HG03025 (cell line): ENCODE data around the gene FGR.

Experiments
- ATAC-seq: cut with Tn5 transposase; IDR thresholded peaks from one replicate; pipeline ENCODE4 v1.9.1; 2021; ENCODE audit warnings: mild to moderate bottlenecking, moderate library complexity; ENCODE audit not compliant: unreplicated experiment, low FRiP score

FGR gene

DNA sequence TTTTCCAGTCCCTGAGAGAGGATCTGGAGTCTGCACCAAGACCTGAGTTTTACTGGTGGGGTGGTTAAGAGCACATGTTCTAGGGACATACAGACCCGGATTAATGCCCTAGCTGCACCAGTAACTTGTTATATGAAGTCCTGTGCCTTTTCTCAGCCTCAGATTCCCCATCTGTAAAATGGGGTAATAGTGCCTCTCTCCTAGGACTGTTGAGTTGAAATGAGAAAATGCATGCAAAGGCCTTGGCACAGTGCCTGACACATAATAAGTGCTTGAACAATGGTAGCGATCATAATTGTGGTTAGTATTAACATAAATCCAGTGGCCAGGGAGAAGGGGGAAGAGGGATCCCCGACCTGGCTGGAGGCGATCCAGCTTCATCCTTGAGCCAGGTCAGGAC is 43.4 kb downstream of the FGR start:
- ATAC-seq = no peak

DNA sequence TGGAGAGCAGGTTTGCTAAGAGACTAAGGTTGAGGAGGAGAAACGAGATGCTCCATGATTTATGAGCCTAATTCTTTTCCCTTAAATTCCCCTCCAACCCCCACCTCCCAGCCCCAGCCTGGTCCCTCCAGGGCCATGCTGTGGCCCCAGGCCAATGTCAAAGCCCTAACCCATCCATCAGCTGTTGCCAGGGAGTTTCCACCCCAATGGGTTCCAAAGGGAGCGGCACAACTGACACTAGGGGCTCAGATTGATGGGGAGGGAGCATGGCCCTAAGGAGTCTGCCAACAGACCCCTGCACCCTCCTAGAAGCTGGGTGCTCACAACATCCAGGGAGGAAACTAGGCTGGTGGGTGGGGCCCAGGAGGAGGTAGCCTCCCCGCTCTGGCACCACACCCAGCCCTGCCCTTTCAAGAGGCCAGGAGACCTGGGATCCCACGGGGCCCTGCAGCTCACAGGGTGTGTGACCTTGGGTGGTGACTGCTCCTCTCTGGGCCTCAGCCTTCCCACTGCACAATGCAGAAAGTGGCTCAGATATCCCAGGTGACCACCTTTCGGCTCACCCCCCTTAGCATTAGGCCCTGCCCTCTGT is 44.0 kb downstream of the FGR start:
- ATAC-seq = no peak

DNA sequence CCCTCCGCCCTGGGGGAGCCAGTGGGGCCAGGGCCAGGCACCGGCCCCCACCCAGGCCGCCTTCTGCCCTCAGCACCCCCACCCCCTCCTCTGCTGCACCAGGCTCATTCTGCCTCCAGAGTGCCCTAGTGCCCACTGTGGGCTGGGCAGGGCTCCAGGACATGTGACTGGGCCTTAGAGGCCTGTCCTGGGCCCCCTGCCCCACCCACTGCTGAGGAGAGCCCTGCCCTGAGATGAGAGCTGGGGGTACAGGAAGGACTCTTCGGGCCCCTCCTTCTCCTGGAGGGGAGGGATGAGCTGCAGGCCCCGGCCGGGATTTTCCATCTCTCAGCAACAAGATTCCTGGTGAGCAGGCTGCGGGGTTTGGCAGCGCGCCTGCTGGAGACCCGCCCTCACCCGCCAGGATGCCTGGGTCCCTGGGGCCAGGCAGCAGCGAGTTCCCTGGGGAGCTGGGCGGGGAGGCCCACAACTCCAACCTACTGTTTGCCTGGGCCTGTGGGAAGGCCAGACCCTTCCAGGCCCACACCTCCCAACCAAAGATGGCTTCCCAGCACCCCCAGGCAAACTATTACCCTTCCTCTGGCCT is 45.1 kb downstream of the FGR start:
- ATAC-seq = no peak

DNA sequence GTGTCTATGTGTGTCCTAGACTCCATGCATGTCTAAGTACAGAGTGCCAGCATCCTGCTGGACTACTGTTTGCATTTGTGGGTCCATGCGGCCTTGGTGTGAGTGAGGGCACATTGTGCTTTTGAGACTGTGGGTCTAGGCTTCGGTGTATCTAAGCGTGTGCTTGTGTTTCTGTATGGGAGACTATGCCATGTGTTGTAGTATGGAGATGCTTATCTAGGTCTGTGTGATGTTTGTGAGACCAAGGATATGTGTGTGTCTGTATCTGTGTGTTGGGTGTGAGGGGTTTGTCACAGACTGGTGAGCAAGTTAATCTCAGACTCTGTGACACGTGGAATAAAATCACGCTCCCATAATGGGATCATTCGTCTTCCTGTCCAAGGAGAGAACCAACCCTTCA is 45.5 kb downstream of the FGR start:
- no peak for ATAC-seq

DNA sequence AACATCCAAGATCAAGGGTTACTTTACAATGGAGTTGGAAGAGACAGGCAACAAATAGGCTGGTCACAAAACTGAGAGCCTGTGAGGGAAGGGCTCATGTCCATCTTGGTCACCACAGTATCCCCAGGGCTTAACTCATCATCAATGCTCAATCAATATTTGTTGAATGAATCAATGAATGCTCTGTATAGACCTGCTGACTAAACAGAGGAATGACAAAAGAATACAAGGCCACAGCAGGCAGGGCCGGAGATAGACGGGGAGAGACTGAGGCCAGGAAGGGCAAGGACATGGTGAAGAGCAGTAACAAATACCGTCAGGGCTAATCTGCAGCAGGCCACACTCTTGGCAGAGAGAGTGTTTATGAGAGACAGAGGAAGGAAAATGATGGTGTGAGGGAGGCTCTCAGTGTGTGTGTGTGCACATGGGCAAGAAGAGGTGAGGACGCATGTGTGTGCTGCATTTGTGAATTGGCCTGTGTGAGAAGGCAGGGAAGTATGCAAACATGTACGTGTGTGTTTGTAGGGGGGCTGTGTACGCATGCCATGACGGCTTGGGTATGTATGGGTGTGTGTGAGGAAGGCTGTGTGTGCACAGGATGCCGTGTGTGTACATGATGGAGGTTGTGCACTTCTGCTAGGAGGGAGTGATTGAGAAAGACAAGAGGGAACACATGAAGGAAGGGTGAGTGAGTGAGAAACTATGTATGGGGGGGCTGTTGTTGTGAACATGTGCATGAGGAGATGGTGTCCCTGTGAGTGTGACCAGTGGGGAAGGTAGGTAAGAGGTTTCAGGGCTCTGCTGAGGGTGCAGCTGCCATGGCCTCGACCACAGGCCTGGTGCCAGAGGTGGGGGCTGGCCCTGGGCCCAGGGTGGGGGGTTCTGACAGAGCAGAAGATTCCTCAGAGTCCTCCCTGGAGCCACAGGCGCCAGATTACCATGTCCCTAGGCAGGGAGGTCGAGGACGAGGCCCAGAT is 46.4 kb downstream of the FGR start:
- ATAC-seq = no peak

DNA sequence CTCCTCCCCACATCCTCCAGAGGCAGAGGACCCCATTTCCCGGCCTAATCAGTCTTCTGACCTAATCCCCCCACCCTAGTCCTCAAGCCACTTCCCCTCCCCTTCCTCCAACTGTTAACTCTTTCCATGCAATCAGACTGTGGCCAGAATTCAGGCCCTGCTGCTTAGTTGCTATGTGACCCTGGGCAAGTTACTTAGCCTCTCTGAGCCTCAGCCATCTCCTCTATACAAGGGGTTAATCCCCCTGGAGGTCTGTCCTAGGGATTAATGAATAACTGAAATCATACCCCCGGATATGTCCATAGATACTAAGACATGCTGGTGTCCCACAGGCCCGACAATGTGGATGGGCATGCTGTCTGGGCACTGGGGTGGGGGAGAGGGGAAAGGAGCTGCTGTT is 49.3 kb downstream of the FGR start:
- ATAC-seq = no peak

DNA sequence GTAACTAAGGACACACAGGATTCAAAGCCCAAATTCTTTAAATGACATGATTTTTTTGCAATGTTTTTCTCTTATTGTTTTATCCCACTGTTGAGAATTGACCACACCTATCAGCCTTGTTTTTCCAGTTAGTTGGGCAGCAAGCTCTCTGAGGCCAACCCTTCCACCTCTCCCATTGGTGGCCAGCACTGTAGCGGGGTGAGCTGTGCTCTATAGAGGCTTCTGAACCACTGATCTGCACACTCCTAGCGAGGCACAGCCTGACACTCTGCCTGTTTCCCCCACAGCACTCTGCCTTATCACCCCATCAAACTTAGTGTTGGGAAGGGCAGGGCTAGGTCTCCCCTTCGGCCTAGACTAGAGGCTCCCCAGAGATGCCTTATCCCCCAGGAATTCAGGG is 50.5 kb downstream of the FGR start:
- ATAC-seq = no peak

DNA sequence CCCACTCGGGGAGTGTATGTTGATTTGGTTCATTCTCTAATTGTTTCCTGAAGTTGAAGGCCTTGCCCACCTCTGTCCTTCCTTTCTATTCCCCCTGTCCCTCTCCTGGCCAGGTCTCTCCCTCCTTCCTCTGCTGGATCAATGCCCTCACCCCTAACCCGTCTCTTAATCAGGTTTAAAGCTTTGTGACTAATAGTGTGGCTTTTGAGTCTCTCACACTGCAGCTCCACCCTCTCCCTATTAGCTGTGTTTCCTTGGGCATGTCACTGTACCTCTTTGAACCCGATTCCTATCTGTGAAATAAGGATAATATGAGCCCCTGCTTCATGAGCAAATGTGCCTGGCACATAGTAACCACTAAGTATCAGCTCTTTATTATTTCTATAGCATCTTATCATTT is 51.5 kb downstream of the FGR start:
- ATAC-seq = no peak

DNA sequence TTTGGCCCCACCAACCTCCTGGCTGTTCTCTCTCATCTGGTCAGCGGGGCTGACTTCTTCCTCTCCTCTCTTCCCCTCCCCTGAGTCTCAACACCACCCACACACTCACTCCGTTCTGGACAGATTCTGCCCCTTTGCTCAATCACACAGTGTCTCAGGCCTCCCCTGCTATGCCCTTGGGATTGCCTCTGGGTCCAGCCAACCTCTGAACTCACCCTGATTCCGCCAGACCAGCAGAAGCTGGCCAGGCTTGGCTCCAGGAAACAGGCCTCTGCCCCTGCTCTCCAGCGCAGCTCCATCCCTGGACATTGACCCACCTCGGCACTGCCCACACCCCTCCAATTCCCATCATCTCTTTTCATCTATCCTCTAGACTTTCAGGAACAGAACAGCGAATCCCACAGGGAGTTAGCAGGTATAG is 53.2 kb downstream of the FGR start:
- no peak for ATAC-seq

DNA sequence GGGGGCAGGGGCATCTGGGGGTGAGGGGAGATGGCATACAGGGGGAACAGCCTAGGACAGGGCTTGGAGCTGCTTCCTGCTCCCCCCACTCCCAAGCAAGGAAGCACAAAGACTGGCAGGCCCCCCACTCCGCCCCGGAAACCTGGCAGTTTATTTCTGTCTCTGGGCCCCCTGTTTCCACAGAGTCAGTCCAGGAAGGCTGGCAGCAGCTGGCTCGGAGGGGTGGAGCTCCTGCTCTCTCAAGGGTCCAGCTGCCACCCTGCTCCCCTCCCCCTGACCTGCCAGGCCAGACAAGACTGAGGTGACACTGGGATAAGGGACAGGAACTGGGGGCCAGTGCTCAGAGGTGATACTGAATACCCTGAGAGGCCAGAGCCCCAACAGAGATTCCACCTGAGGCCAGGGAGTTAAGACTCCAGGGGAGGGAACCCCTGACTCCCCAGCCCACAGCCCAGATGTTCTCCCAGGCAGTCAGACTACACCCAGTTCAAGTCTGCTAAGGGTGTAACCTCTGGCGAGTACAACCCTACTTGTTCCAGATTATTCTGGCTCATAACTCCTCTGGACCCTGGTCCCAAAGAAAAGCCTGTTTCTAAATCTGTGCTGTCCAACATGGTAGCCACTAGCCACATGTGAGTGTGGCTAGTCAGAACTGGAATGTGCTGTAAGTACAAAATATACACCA is 57.3 kb downstream of the FGR start:
- no peak for ATAC-seq

DNA sequence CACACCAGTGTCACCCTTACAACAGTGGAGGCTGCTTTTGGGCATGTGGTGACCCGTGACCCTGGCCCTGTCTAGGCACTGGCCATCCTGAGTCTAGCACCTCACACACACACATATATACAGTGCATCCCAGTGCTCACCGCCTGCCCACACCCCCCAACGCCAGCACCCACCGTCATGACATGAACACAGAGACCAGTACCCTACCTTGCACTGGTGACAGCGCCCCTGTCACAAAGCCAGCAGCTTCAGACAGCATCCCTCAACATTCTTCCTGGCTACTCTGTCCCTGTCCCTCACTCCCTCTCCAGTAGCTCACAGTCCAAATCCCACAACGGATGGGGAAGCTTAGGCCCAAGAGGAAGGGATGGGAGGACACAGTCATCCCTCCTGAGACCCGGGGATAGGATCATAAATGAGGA is 58.2 kb downstream of the FGR start:
- no peak for ATAC-seq

DNA sequence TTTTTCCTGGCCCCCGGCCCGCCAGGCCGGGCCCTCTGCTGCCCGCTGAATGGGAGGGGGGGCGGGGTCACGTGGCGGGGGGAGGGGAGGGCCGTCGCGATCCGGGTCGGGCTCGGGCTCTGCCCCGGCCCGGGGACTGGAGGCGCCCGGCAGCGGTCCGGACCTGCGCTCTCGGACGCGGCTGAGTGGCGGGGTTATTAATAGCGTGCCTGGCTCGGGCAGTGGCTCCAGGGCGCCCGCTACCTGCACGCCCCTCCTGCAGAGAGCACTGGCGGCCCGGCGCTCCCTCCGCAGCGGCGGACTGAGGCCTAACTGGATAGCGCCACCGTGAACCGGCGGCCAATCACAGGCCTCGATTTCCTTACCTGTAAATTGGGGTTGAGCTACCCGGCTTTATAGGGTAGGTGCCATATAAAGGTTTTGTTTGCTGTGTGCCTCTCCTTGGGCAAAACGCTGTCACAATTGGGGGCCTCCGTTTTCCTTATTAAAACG is 59.1 kb downstream of the FGR start:
- ATAC-seq = no peak

DNA sequence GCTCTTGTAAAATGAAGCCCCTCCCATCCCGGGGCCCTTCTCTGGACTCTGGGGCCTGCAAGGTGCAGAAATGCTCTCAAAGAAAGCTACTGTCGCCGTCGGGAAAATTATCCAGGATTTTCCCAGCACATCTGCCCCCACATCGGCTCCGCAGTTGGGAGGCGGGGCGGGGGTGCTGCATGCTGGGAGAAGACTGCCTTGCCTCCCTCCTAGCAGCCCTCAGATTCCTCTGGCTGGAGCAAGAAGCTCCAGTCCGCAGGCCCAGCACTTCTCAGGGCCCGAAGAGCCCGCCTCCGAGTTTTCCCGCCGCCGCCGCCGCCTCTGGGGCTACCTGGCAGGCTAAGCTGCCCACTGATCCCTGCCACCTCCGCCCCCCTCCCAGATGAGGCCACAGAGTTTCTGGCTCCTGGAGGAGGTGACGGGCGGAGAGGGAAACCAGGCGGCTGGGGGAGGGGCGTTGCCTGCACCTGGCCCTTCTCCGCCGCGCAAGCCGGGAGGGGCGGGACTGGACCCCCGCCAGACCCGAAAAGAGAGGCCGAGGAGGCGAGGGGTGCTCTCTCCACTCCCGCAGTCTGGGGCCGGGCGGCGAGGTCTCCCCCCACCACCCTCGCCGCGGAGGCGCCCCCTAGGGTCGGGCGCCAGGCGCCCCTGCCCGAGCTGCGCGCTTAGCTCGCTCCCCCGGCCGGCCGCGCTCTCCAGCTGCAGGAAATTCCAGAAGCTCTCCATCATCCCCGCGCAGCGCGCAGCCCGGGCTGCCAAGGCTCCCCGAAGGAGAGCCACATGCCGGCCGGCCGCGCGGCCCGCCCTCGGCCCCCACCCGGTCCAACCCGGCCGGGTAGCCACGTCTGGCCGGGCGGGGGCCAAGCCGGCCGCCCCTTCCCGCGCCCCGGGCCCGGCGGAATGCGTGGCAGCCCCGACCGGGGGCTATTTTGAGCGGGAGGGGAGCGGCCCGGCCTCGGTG is 59.8 kb downstream of the FGR start:
- no peak for ATAC-seq

DNA sequence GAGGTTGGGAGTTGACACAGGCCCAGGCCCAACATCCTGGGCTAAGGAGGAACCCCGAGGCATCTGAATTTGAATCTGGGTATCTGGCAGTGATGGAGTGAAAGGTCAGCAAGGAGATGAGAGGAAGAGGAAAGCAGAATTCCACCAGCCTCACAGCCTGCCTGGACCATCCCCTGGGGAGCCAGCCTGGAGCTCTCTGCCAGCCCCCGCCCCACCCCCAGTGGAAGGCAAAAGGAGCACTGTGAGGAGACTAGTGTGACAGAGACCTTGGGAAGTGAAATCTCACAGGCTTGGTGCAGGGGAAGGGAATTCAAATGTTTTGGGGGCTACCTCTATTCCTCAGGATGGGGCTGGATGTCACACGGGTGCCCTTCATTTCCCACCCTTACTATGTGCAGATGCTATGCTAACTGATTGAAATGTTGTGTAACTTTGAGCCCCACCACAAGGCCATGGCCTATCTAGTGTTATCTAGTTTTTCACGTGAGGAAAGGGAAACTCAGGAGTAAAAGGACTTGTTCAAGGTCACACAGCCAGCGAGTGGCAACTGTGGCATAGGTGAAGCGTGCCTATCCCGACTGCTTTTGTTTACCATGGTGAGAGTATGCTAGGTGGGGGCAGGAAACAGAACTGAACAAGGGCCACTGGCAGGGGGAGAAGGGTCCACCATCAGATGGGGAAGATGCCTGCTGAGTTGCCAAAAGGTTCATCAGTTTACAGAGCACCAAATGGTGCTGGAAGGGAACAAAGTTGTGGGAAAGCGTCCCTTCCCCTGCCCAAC is 60.8 kb downstream of the FGR start:
- no peak for ATAC-seq

DNA sequence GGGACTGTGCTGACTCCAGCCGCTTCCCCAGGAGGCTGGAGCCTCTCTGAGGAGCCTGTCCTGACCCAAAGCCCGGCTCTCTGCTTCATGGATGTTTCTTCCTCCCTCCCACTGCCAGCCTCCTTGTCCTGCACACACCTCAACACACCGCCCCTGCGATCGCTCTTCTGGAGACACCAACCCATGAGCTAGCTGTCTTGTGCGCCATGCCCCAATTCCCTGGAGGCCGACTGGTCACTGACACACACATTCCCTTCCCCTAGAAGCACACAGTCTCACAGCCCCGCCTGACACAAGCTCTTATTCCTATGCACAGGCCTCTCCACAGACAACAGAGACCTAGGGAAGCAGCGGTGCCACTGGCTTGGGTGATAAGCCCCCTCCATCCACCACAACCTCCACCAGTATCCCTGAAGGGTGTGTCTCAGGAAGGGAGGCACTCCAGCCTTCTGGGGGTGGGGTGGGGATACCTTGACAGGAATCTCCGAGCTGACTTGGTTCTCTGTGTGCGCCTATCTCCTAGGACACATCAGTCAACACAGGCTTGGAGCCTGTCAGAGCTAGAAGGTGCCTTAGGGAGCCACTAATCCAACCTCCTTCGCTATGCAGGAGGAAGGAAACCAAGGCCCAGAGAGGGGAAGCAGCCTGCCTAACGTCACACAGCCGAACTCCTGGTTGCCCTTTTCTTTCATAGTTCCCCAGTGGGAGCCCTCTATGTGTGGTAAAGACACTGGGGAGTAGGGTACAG is 62.1 kb downstream of the FGR start:
- ATAC-seq = no peak

DNA sequence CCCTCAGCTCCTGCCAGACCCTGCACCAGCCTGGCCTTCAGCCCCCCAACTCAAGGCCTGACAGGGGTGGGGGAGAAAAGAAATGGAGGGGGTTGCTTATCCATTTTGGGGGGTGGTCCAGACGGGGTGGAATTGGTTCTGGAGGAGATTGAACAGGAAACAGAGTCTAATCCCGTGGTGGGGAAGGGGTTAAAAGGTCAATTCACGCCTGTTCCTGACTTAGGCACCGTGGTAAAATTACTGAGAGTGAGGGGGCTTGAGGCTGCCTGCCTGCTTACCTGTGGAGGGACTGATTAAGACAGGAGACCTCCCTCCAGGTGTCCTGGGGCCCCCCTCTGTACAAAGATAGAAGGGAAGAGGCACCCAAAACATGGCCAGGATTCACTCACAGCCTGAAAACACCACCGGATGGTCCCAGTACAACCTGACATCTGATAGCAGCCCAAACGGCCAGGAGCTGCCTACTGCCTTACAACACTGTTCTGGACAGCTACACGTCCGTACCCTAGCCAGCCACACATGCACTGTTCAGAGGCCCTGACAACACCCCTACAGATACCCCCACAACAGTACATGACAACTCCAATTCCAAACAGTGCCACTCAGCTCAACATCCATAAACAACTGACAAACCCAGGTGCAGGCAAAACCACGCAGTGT is 62.8 kb downstream of the FGR start:
- no peak for ATAC-seq

DNA sequence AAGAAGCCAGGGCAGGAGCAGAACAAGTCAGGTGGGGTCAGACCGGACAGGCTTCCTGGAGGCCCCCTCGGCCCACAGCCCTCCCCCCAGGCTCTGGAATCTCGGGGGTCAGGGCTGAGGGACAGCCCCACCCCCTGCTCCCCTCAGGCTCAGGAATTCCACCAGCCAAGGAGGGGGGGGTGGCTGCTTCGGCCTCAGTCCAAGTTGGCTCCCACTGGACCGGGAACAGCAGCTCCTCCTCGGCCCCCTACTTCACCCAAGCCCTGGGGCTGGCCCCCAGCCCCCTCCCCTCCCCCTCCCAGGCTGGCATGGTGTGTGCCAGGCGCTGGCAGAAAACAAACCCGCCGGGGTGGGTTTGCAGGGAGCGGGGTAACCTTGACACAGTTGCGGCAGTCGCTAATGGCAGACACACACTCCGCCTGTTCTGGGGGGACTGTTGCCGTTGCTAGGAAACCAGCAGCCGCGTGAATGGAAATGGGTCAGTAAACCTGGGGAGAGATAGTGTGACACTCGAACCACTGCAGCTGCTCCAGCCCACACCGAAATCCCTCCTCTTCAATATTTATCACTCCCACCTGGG is 63.5 kb downstream of the FGR start:
- ATAC-seq = no peak
